HG03039 (cell line): Measurements from ENCODE around the gene THBD.
"Not testable (repeated sequence)": the region's sequence is repeated elsewhere in the genome, so short reads cannot be mapped to it uniquely, and the experiment has no call there.

Experiments
- ATAC-seq: cut with Tn5 transposase; IDR thresholded peaks from one replicate; pipeline ENCODE4 v1.9.1; 2021; ENCODE audit warnings: mild to moderate bottlenecking, moderate library complexity; ENCODE audit not compliant: unreplicated experiment

THBD gene

GRCh38 chr20:23039136-23039875 is 10.2 kb downstream of the THBD start:
- ATAC-seq = no peak

DNA sequence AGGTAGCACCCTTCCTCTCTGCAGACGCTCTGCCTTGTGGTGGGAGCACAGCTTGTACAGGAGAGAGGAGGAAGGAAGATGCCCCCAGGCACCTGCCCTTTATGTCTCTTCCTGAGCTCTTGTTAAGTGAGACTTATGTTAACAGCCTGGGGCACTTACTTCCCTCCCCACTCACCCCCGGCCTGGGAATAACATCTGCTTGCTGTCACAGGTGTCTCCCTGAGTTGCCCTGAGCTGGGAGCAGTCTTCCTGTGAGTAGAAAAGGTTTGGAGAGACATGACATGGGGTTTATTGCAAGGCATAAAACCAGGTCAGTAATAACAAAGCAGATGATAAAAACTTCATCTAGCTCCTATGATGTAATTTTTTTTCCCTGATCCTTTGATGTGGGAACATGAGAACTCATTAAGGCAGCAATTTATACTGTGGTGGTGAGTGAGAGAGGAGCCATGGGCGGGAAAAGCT is 12.4 kb downstream of the THBD start:
- ATAC-seq = no peak

DNA sequence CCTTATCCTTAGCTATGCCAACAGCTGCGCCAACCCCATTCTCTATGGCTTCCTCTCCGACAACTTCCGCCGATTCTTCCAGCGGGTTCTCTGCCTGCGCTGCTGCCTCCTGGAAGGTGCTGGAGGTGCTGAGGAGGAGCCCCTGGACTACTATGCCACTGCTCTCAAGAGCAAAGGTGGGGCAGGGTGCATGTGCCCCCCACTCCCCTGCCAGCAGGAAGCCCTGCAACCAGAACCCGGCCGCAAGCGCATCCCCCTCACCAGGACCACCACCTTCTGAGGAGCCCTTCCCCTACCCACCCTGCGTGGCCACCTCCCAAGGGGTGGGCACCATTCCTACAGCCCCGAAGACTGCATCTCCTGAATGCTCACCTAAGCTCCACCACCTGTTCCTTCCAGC is 13.1 kb downstream of the THBD start:
- ATAC-seq = no peak

DNA sequence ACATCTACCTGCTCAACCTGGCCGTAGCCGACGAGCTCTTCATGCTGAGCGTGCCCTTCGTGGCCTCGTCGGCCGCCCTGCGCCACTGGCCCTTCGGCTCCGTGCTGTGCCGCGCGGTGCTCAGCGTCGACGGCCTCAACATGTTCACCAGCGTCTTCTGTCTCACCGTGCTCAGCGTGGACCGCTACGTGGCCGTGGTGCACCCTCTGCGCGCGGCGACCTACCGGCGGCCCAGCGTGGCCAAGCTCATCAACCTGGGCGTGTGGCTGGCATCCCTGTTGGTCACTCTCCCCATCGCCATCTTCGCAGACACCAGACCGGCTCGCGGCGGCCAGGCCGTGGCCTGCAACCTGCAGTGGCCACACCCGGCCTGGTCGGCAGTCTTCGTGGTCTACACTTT is 13.7 kb downstream of the THBD start:
- no peak for ATAC-seq

- ATAC-seq = no peak
Observed at GRCh38 chr20:23034721-23035671, 14.5 kb downstream of the THBD start, which contains the start of gene SSTR4. SSTR4 (plus strand) TSS chr20:23035312; CDS start chr20:23035484, 172 bp downstream.

DNA sequence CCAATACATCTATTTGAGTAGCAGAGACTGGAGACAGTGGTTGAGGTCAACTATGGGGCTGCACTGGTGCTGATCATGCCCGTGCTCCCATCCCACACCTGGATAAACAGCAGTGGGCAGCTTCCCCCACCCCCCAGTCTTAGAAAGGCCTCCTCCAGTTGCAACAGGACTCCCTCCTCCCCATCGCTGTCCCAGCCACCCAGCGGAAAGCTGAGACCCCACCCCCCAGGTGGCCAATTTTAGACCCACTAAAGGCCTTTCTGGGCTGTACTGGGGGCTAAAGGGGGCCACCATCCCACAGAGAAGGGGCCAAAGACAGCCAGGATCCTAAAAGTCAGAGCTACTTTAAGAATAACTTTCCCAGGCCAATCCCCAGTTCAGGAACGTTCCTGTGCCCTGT is 15.6 kb downstream of the THBD start:
- no peak for ATAC-seq

- ATAC-seq = no peak
Observed at GRCh38 chr20:23032750-23033078, 16.8 kb downstream of the THBD start.

DNA sequence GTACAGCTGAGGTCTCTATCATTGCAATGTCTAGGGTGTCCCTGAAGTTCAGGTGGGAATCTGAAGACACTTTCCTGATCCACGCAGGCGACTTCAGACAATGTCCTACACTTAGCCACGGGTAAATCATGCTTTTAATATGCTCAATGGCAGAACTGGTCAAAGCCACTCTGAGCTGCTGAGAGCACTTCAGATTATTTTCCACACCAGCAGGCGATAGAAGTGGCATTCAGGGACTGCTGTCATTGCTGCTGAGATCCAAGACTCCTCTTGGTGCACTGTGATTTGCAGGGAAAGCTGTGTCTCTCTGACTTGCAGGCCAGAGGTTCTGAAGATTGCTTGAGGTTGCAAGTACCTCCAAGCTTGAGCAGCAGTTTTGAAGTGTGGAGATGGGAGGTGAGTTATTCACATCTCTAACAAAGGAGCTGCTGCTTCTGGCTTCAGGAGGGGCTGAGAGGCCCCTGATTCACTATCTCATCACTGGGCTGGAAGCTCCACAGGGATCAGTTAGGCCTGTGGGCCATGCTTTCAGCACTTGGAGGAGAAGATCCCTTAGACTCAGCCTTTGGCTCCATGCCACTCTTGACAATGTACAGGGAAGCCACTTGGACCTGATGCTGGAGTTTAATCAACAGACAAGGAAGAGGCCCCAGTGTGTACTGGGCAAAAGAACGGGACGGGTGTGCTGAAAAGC is 17.3 kb downstream of the THBD start:
- ATAC-seq = no peak

GRCh38 chr20:23031346-23031745 is 18.1 kb downstream of the THBD start:
- no peak for ATAC-seq

DNA sequence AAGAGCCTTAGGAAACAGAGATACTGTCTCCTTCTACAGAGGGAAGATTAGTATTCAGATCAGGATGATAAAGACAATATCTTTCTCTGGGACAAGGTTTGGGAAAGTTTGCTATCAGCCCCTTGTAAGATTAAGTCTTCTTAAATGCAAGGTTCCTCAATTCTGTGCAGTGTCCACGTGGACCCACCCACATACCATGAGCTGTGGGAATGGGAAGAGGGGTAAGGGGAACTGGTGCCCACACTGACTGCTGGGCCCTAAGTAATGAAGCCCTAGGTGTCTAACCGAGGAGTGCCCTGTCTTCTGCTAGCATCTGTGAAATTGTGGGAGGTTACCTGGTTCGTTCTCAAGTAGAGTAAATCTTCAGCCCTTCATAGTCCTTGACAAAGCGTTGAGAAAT is 20.1 kb downstream of the THBD start:
- no peak for ATAC-seq

- ATAC-seq = no peak
Observed at GRCh38 chr20:23028392-23028791, 21.1 kb downstream of the THBD start.

- no peak for ATAC-seq
Observed at GRCh38 chr20:23027721-23028120, 21.8 kb downstream of the THBD start.

- ATAC-seq = not testable (repeated sequence)
Observed at GRCh38 chr20:23025503-23025902, 24.0 kb downstream of the THBD start.

DNA sequence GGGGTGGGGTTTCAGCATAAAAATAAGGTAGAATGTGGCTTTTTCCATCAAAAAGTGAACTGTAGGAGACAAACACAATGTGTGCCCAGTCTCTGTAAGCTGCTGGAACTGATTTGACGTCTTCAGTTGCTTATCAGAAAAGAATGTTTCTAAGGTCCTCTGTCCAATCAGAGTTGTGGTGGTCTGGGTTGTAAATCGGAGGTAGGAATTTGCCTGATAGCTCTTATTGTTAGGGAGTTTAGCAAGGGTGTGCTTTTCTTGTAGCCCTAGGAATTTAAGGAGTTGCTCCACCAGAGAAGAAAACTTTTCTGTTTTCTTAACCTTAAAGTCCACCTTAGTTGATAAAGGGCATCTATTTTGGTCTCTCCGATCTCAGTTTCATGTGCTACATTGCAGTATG is 24.8 kb downstream of the THBD start:
- ATAC-seq = no peak

DNA sequence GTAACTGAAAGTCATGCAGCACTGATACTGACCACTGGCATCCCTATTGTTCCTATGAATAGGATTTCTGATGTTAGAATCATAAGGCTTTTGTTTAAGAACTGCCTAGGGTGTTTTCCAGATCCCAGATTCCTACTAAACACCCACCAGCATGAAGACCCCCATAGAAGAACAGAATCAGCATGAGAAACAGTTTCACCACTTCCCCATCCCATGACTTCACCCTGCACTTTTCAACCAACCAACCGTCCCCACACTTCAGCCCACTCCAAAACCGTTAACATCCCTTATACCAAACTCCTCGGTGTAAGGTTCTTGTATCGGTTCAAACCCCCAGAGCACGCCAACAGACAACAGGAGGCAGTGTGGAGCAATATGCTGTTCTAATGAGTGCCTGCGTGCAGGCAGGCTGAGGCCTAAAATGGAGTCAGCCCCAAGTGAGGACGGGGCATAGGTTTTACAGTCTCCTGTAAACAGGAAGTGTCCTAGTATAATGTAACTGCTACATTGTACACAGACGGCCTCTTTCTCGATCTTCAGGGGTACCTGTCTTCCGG is 25.8 kb downstream of the THBD start:
- ATAC-seq = no peak

DNA sequence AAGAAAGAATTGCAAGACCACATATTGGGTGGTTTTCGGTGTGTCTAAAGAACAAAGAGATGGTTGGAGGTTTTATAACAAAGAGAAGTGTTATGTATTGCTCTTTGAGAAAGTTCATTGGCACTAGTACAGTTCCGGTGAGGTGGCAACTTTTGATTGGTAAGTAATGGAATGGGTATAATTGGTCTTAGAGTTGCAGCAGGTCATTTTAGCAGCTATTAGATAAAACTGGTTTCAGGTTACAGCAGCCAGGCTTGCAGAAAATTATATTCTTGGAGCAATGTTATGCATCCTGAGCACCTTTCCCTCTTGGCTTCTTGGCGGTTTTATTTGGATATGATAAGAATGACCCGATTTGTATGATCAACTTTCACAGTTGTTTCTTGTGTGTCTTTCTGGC is 26.6 kb downstream of the THBD start:
- no peak for ATAC-seq

DNA sequence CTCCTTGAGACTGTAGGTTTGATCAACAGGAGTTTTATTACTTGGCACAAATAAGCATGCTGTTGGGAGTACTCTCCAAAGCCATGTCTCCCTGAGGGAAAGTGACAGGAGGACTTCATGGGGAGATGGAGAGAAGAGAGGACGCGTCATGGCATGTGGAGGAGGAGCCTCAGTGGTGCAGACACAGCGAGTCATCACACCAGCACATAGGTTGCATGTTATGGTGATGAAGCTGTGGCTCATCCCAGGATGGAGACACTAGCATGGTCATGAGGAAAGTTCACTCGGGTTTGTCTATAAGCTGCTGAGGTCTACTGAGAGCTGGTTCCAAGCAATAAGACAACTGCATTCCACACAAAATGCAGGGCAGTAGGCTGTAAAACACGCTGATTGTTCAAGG is 27.5 kb downstream of the THBD start:
- no peak for ATAC-seq

GRCh38 chr20:23021541-23021940 is 27.9 kb downstream of the THBD start:
- no peak for ATAC-seq

- no peak for ATAC-seq
Observed at GRCh38 chr20:23020230-23021018, 29.0 kb downstream of the THBD start.

DNA sequence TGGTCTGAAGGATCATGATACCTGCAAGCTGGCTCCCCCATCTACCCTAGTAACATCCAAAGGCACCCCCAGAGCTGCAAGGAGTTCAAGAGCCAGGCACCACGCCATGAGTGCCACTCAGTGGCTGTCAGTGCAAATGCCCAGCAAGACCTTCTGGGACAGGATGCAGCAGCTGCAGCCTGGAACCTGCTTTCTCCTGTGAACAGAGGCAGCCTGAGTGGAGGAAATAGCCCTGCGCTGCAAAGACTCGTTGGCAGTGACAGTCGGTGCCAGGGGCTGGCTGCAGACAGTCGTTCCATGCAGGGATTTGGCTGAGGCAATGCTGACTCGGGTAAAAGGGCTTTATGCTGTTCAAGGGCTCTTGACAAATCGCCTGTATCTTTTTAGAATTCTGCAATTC is 30.1 kb downstream of the THBD start:
- no peak for ATAC-seq
